Skin of body (tissue), 2 donors: ENCODE results near the gene TMEM255B. TPM values are rescaled to one million over a fixed set of nuclear protein-coding genes. Genes with fewer than 3 reads are reported as not detected.

ENCODE experiments used
- DNase-seq: peaks from one replicate; lab custom pipeline; 2025; lab: John Stamatoyannopoulos, UW
- total RNA-seq: library from RNA; depleted of rRNA; stranded (reverse); fragments of >200 nt; gene quantifications from one replicate; pipeline ENCODE4 v1.2.3, GENCODE V29; 2014

The TMEM255B gene
- total RNA-seq, 1 donor from 2014 or later = 1.7 TPM

- no peak for DNase-seq
Observed at GRCh38 chr13:113857531-113858195, 98.6 kb downstream of the TMEM255B start.

- DNase-seq = no peak
Observed at GRCh38 chr13:113859311-113860050, 100.5 kb downstream of the TMEM255B start.

GRCh38 chr13:113860051-113860664, 101.1 kb downstream of the TMEM255B start:
- no peak for DNase-seq

- DNase-seq = no peak
Observed at GRCh38 chr13:113860665-113861432, 101.8 kb downstream of the TMEM255B start.

- DNase-seq = peak; percentile 26
Observed at GRCh38 chr13:113861433-113862030, 102.5 kb downstream of the TMEM255B start.

- no peak for DNase-seq
Observed at GRCh38 chr13:113862191-113862930, 103.3 kb downstream of the TMEM255B start.

- no peak for DNase-seq
Observed at GRCh38 chr13:113862931-113863523, 104.0 kb downstream of the TMEM255B start.

- no peak for DNase-seq
Observed at GRCh38 chr13:113863524-113864272, 104.7 kb downstream of the TMEM255B start, which contains the start of gene GAS6. TSS of gene GAS6 (minus strand) at chr13:113864076. CDS start at chr13:113863920, 156 bp downstream.

GRCh38 chr13:113864273-113864890, 105.4 kb downstream of the TMEM255B start:
- DNase-seq = no peak

GRCh38 chr13:113865427-113865826, 106.4 kb downstream of the TMEM255B start:
- DNase-seq = no peak

Other genes starting within 250 kb of the TMEM255B start
- gene TFDP1, start 174.5 kb upstream of the TMEM255B start, total RNA-seq = 38.9 TPM
- not detected for gene ATP4B, start 101.0 kb upstream of the TMEM255B start, total RNA-seq
- not detected for gene GRK1, start 92.0 kb upstream of the TMEM255B start, total RNA-seq
- 47.1 TPM for gene GAS6, start 104.8 kb downstream of the TMEM255B start, total RNA-seq
- under 0.01 TPM for gene C13orf46, start 214.8 kb downstream of the TMEM255B start, total RNA-seq